Right lobe of liver (tissue), 6 donors: ENCODE data around the gene ZNF524. TPM values are rescaled to one million over a fixed set of nuclear protein-coding genes. Genes with fewer than 3 reads are reported as not detected.

Experiments
- ATAC-seq, 4 donors: fragments of 200-7000 bp; cut with Tn5 transposase; one replicate each; pipeline ENCODE4 v1.9.1; 2020; ENCODE audit warnings: mild to moderate bottlenecking in 4 of 4, moderate library complexity in 4 of 4
- DNase-seq, 3 donors: peaks; one replicate each; pipeline ENCODE4 v3.0.0-alpha.2; 2020
- H3K27ac ChIP-seq, 3 donors: fragments of 200-600 bp; one replicate each; pipeline ENCODE4 v1.8.0; 2022
- H3K27me3 ChIP-seq, 2 donors: fragments of 200-600 bp; one replicate each; pipeline ENCODE4 v1.8.0; 2022
- H3K36me3 ChIP-seq, 4 donors: fragments of 200-600 bp; sonication (generic) in 1 of 4; one replicate each; pipeline versions ENCODE4 v1.5.1 to v1.8.0; 2017 to 2022; ENCODE audit warnings: control low read depth in 1 of 4
- H3K4me1 ChIP-seq, 4 donors: fragments of 200-600 bp; sonication (generic) in 1 of 4; one replicate each; pipeline versions ENCODE4 v1.5.1 to v1.8.0; 2017 to 2022; ENCODE audit warnings: control low read depth in 1 of 4
- H3K4me3 ChIP-seq, 3 donors: fragments of 200-600 bp; one replicate each; pipeline ENCODE4 v1.8.0; 2022
- H3K9me3 ChIP-seq, 4 donors: fragments of 200-600 bp; sonication (generic) in 1 of 4; one replicate each; pipeline versions ENCODE4 v1.5.1 to v1.8.0; 2017 to 2022; ENCODE audit warnings: control low read depth in 1 of 4
- POLR2A ChIP-seq: fragments of 450-650 bp; IDR thresholded peaks from one replicate; pipeline ENCODE4 v1.6.1; 2017; ENCODE audit warnings: antibody characterized with exemption, mild to moderate bottlenecking
- WGBS: methylation state at CpG from one replicate; pipeline ENCODE4 v1.1.6; 2018; ENCODE audit warnings: low coverage, low lambda C conversion rate; ENCODE audit not compliant: insufficient coverage; ENCODE audit errors: missing lambda C conversion rate; 5-methylcytosine and 5-hydroxymethylcytosine counted together
- intact Hi-C, 2 donors: fragments of 100-400 bp; cut with DNase I; formaldehyde crosslinking; loops; one replicate each; pipeline versions ENCODE4 v1.11.2 to v1.14.1; 2022
- total RNA-seq, 6 experiments: library from RNA; depleted of rRNA in 2 of 6; stranded (reverse); fragments of >200 nt in 2 of 6; fragmentation: NEBNext Ultra II Directional in 3 of 6; extraction: Animal tissue kit (Norgen Biotek cat#: 25700) in 3 of 6; gene quantifications; one replicate each; pipeline versions ENCODE4 v1.1.0 to v1.2.4, GENCODE V29; 2016 to 2023
- TF ChIP-seq, protein P1 (sequence below), 4 donors: fragments of 200-600 bp in 3 of 4; fragments of 450-650 bp in 1 of 4; IDR thresholded peaks; one replicate each; pipeline versions ENCODE4 v1.5.1 to v1.8.0; 2016 to 2022; ENCODE audit warnings: antibody characterized with exemption in 4 of 4, mild to moderate bottlenecking in 2 of 4
- donor health status: DM: no; HTN: yes; CAD: no.
- donor health status: DM: no; HTN: no; CAD: no.
- donor health status: DM: no; HTN: no; CAD: no.
- donor health status: DM: no; HTN: yes; CAD: no.
- donor health status: DM: no; HTN: yes; CAD: no.

The ZNF524 gene
- total RNA-seq, 6 experiments from 2014 or later: 8.2 to 21.0 (median 11.3) TPM

DNA sequence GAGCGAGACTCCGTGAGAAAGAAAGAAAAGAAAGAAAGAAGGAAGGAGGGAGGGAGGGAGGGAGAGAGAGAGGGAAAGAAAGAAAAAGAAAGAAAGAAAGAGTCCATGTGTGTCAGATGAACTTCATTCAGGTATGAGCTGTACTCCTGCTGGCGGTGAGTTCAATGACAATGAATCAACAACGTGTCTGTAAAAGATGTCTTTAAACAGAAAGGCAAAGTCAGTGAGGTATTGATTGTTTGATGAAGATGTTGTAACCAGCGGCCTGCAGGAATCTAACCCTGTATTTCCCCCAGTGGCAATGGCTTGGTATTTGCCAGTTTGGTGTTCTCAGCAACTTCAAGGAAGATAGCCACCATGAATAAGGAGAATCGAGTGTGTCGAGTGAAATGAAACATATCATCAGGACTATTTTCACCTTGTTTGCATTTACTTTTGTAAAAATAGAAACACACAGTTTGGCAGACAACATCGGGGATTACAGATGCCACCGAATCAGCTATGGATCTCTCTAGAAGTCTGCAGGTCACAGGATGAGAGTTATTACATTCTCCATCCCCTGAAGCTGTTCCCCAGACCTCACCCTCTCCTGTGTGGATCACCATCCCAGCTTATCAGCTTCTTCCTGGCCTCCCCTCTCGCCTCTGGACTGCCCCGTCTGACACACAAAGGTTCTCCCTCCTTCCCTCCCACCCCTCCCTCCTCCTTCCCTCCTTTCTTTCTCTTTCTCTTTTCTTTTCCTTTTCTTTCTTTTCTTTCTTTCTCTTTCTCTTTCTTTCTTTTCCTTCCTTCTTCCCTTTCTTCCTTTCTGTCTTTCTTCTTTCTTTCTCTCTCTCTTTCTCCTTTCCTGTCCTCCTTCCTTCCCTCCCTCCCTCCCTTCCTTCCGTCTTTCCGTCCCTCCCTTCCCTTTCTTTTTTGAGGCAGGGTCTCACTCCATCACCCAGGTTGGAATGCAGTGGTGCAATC, 46.6 kb upstream of the ZNF524 start:
- intact Hi-C loops: no loop called here
- no peak overlapping the region for H3K4me3 ChIP-seq
- H3K27ac ChIP-seq: no peak overlapping the region
- no peak for TF ChIP-seq POLR2A
- TF ChIP-seq, protein P1, sequence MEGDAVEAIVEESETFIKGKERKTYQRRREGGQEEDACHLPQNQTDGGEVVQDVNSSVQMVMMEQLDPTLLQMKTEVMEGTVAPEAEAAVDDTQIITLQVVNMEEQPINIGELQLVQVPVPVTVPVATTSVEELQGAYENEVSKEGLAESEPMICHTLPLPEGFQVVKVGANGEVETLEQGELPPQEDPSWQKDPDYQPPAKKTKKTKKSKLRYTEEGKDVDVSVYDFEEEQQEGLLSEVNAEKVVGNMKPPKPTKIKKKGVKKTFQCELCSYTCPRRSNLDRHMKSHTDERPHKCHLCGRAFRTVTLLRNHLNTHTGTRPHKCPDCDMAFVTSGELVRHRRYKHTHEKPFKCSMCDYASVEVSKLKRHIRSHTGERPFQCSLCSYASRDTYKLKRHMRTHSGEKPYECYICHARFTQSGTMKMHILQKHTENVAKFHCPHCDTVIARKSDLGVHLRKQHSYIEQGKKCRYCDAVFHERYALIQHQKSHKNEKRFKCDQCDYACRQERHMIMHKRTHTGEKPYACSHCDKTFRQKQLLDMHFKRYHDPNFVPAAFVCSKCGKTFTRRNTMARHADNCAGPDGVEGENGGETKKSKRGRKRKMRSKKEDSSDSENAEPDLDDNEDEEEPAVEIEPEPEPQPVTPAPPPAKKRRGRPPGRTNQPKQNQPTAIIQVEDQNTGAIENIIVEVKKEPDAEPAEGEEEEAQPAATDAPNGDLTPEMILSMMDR (IDR thresholded peaks at IDR 0.05): no peak
- DNase-seq (no peak), ATAC-seq (peak in 2 of 4 donors; percentile 40 to 43)
- peaks cover 0 to 5% (median 0%) of the 10 kb centered on the region in 4 donors for H3K4me1 ChIP-seq
- no peaks in the 10 kb centered on the region for H3K36me3 ChIP-seq
- peaks cover 0 to 6% of the 10 kb centered on the region in 2 donors for H3K27me3 ChIP-seq
- 46% methylated on average over 11 of the region's 13 CpGs for WGBS
- H3K9me3 ChIP-seq: no peaks in the 10 kb centered on the region

DNA sequence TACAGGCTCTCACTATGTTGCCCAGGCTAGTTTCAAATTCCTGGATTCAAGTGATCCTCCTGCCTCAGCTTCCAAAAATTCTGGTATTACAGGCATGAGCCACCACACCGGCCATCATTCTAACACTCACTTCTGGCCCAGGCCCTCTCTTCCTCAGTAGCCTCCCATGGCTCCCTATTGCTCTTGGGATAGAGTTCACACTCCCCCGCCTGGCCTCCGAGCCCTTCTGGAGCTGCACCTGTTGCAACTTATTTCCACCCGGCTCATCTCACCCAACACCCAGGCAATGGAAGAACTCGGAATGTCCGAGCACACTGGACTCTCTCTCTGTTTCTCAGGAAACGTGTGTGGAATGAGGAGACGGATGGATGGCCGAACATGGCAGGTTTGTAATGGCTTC, 45.8 kb upstream of the ZNF524 start:
- H3K9me3 ChIP-seq: no peaks in the 10 kb centered on the region
- no peak overlapping the region for H3K4me3 ChIP-seq
- ATAC-seq: no peak
- DNase-seq: no peak
- no peaks in the 10 kb centered on the region for H3K36me3 ChIP-seq
- no peak overlapping the region for H3K27ac ChIP-seq
- H3K27me3 ChIP-seq: peaks cover 0 to 6% of the 10 kb centered on the region in 2 donors
- 81% methylated on average over 7 of the region's 9 CpGs for WGBS
- H3K4me1 ChIP-seq: peaks cover 0 to 5% (median 0%) of the 10 kb centered on the region in 4 donors
- intact Hi-C loops: no loop called here
- TF ChIP-seq POLR2A: no peak
- TF ChIP-seq, protein P1 (IDR thresholded peaks at IDR 0.05): no peak

DNA sequence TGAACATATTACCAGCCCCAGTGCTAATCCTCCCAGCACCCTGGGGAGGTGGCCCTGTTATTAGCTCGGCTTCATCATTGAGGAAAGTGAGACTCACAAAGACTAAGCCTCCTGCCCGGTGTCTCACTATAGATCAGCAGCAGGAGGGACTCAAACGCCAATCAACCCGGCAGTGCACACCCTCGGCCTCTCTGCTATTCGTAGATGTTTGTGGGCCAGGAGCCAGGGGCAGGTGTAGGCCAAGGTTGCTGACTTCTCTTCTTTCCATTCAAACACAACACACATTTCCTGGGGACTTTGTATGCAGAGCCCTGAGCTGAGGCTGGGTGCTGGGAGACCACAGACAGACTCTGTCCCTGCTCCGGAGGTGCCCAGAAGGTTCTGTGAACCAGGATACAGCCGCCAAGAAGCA, 45.3 kb upstream of the ZNF524 start:
- peaks cover 0 to 5% (median 0%) of the 10 kb centered on the region in 4 donors for H3K4me1 ChIP-seq
- H3K27ac ChIP-seq: no peak overlapping the region
- H3K9me3 ChIP-seq: no peaks in the 10 kb centered on the region
- TF ChIP-seq POLR2A: no peak
- TF ChIP-seq, protein P1 (IDR thresholded peaks at IDR 0.05): no peak
- ATAC-seq (no peak), DNase-seq (no peak)
- 80% methylated on average over 1 of the region's 8 CpGs for WGBS
- no peak overlapping the region for H3K4me3 ChIP-seq
- H3K27me3 ChIP-seq: peaks cover 0 to 6% of the 10 kb centered on the region in 2 donors
- no peaks in the 10 kb centered on the region for H3K36me3 ChIP-seq
- intact Hi-C loops: no loop called here

DNA sequence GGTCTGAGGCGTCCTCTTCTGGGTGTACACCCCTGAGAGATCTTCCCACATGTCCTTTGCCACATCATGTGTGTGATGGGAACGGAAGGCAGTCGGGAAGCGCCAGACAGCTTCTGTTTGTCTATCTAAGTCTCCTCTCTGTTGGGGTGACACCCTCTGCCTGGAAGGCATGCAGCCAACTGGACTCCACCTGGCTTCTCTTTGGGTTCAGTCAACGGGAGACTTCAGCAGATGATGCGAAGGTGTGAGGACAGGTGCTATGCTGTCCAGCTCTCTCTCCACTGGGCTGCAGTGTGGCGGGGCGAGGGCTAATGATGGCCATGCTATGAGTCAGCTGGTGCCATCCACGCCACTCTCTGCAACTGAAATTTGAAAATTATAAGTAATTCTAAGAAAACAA, 40.4 kb upstream of the ZNF524 start:
- Histone ChIP-seq H3K9me3 (no peaks in the 10 kb centered on the region), H3K27ac (no peak overlapping the region), H3K4me1 (no peaks in the 10 kb centered on the region), H3K4me3 (no peak overlapping the region), H3K36me3 (no peaks in the 10 kb centered on the region), H3K27me3 (no peaks in the 10 kb centered on the region)
- intact Hi-C loops: no loop called here
- 60% methylated on average over 1 of the region's 9 CpGs for WGBS
- no peak for DNase-seq
- ATAC-seq: no peak
- TF ChIP-seq, protein P1 (IDR thresholded peaks at IDR 0.05): no peak
- TF ChIP-seq POLR2A: no peak
